Right atrium auricular region (tissue), 2 donors: Measurements from ENCODE around the gene PCYOX1L. TPM values are rescaled to one million over a fixed set of nuclear protein-coding genes. Genes with fewer than 3 reads are reported as not detected.

ENCODE experiments used
- DNase-seq: peaks from one replicate; pipeline ENCODE4 v3.0.0-alpha.2; 2019; ENCODE audit warnings: low spot score
- H3K27ac ChIP-seq, 2 donors: fragments of 200-600 bp; sonication (generic); 1 replicate in 1 of 2; 2 replicates in 1 of 2; pipeline ENCODE4 v1.5.1; 2016 to 2019
- H3K27me3 ChIP-seq, 2 donors: fragments of 200-600 bp; sonication (generic); one replicate each; pipeline versions ENCODE4 v1.5.1 to v1.6.0; 2017 to 2019
- H3K36me3 ChIP-seq: fragments of 200-600 bp; sonication (generic); one replicate; pipeline ENCODE4 v1.5.1; 2016
- H3K4me1 ChIP-seq, 2 donors: fragments of 200-600 bp; sonication (generic); one replicate each; pipeline versions ENCODE4 v1.5.1 to v1.6.0; 2017 to 2019
- H3K4me3 ChIP-seq, 2 donors: fragments of 200-600 bp; sonication (generic); 1 replicate in 1 of 2; 2 replicates in 1 of 2; pipeline ENCODE4 v1.5.1; 2017 to 2019; ENCODE audit warnings: mild to moderate bottlenecking in 1 of 2, moderate library complexity in 1 of 2
- H3K9me3 ChIP-seq, 2 donors: fragments of 200-600 bp; sonication (generic); one replicate each; pipeline ENCODE4 v1.5.1; 2019
- CTCF ChIP-seq, 2 donors: fragments of 200-600 bp; sonication (generic); IDR thresholded peaks; one replicate each; pipeline ENCODE4 v1.5.1; 2019; ENCODE audit warnings: antibody characterized with exemption in 2 of 2
- total RNA-seq, 2 donors: library from RNA; depleted of rRNA; stranded (reverse); fragments of >200 nt; gene quantifications; one replicate each; pipeline ENCODE4 v1.1.0, GENCODE V29; 2016

PCYOX1L gene
- total RNA-seq, 2 donors from 2014 or later = 4.0 to 5.6 TPM

GRCh38 chr5:149358294-149358651, 427 bp downstream of the PCYOX1L start:
- H3K27ac ChIP-seq = peak overlapping the region; percentile 79 to 80
- DNase-seq = no peak
- H3K4me3 ChIP-seq = peak overlapping the region; percentile 70 to 74
- H3K9me3 ChIP-seq = no peaks in the 10 kb centered on the region
- H3K36me3 ChIP-seq = no peaks in the 10 kb centered on the region
- no peak for TF ChIP-seq CTCF (IDR thresholded peaks at IDR 0.05)
- H3K4me1 ChIP-seq = peaks cover 0 to 12% of the 10 kb centered on the region in 2 donors
- no peaks in the 10 kb centered on the region for H3K27me3 ChIP-seq

DNA sequence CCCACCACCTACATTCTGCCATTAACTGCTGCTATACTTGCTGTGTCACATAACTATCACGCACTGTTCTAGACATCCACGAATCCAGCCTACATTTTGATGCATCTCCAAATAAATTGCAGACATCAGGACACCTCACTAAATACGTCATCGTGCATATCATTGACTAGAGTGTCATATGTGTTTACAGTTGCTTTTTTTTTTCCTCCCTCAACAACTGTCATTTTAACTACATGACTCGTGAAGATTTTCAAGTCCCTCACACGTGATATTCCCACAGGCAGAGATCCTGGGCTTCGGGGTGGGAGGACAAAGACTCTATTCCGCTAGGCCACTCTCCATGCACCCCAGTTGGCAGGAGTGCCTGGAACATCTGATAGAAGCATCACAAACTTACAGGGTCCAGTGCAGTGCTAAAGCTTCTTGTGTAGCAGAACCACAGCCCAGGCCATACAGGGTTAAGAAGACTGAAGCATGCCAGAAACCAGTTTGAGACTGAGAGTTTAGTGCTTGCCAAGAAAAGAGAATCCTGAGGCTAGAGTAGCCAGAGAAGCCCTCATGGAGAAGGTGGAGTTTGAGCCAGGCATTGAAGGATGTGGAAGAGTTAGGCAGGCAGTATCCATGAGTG, 1.1 kb downstream of the PCYOX1L start:
- DNase-seq = no peak
- Histone ChIP-seq H3K36me3 (no peaks in the 10 kb centered on the region), H3K4me1 (peaks cover 0 to 12% of the 10 kb centered on the region in 2 donors), H3K27ac (no peak overlapping the region), H3K4me3 (no peak overlapping the region), H3K9me3 (no peaks in the 10 kb centered on the region), H3K27me3 (no peaks in the 10 kb centered on the region)
- TF ChIP-seq CTCF (IDR thresholded peaks at IDR 0.05) = no peak

GRCh38 chr5:149360272-149360671, 2.4 kb downstream of the PCYOX1L start:
- no peak for TF ChIP-seq CTCF (IDR thresholded peaks at IDR 0.05)
- H3K27ac ChIP-seq = no peak overlapping the region

DNA sequence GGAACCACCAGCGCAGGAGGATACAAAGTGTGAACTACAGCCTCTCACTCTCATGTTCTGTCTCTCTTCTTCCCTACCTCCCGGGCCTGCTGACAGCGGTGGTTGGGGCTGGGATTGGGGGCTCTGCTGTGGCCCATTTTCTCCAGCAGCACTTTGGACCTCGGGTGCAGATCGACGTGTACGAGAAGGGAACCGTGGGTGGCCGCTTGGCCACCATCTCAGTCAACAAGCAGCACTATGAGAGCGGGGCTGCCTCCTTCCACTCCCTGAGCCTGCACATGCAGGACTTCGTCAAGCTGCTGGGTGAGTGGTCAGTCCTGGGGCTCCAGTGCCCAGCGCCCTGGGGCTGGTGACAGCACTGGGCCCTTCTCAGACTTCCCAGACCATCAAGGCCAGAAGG, 4.7 kb downstream of the PCYOX1L start:
- Histone ChIP-seq H3K4me3 (no peak overlapping the region), H3K36me3 (no peaks in the 10 kb centered on the region), H3K4me1 (peaks cover 0 to 13% of the 10 kb centered on the region in 2 donors), H3K27me3 (no peaks in the 10 kb centered on the region), H3K9me3 (no peaks in the 10 kb centered on the region), H3K27ac (no peak overlapping the region)
- DNase-seq = no peak
- TF ChIP-seq CTCF (IDR thresholded peaks at IDR 0.05) = no peak

More at GRCh38 chr5:149360272-149360671, 2.4 kb downstream of the PCYOX1L start:
- peaks cover 0 to 12% of the 10 kb centered on the region in 2 donors for H3K4me1 ChIP-seq
- H3K27me3 ChIP-seq = no peaks in the 10 kb centered on the region
- H3K4me3 ChIP-seq = no peak overlapping the region
- no peaks in the 10 kb centered on the region for H3K9me3 ChIP-seq
- DNase-seq = no peak
- H3K36me3 ChIP-seq = no peaks in the 10 kb centered on the region

GRCh38 chr5:149363358-149363757, 5.5 kb downstream of the PCYOX1L start:
- Histone ChIP-seq H3K4me1 (peaks cover 0 to 12% of the 10 kb centered on the region in 2 donors), H3K4me3 (no peak overlapping the region), H3K27ac (no peak overlapping the region), H3K9me3 (no peaks in the 10 kb centered on the region), H3K27me3 (no peaks in the 10 kb centered on the region), H3K36me3 (no peaks in the 10 kb centered on the region)
- DNase-seq = no peak
- no peak for TF ChIP-seq CTCF (IDR thresholded peaks at IDR 0.05)

DNA sequence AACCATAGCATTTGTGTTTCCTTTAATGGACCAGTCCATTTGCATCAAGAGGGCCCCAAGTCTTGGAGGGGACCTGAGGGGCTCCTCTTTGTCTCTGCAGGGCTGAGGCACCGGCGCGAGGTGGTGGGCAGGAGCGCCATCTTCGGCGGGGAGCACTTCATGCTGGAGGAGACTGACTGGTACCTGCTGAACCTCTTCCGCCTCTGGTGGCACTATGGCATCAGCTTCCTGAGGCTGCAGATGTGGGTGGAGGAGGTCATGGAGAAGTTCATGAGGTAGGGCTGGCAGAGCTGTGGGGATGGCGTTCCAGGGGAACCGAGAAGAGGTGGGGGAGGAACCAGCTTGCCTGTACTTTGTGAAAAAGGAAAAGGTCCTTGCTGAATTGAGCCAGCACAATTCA, 6.1 kb downstream of the PCYOX1L start:
- H3K27ac ChIP-seq = no peak overlapping the region

More for the DNA sequence above, 6.1 kb downstream of the PCYOX1L start:
- DNase-seq = no peak
- Histone ChIP-seq H3K4me1 (peaks cover 0 to 8% of the 10 kb centered on the region in 2 donors), H3K4me3 (no peak overlapping the region), H3K9me3 (no peaks in the 10 kb centered on the region), H3K27me3 (no peaks in the 10 kb centered on the region), H3K36me3 (no peaks in the 10 kb centered on the region)
- TF ChIP-seq CTCF (IDR thresholded peaks at IDR 0.05) = no peak
